ENCODE results near the gene EML6. TPM values are rescaled to one million over a fixed set of nuclear protein-coding genes. Genes with fewer than 3 reads are reported as not detected.

The EML6 gene
- total RNA-seq, 1 experiment from 2014 or later: 5.2 TPM

DNA sequence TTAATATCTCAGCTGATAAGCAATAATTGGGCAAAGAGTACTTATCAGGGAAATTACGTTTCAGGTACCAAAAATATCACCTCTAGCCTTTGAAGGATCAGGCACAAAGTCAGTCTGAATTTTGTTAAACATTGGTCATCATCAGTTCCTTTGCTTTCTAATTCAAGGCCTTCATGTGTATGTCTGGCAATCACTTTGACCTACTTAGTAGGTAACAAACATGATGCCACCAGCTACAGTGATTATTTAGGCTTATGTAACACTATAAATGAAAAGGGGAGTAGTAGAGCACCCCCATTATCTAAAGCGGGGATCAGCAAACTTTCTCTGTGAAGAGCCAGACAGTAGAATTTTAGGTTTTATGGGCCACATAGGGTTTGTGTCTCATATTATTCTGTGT, 251.7 kb downstream of the EML6 start:
- Mint-ChIP-seq H3K4me3 (ENCODE audit: unreplicated experiment) (no peak overlapping the region), H3K27ac (ENCODE audit: unreplicated experiment) (no peak overlapping the region), H3K9me3 (ENCODE audit: unreplicated experiment) (no peaks in the 10 kb centered on the region), H3K27me3 (ENCODE audit: insufficient read depth, unreplicated experiment) (no peaks in the 10 kb centered on the region), H3K36me3 (ENCODE audit: insufficient read depth, unreplicated experiment) (peaks cover 84% of the 10 kb centered on the region), H3K4me1 (ENCODE audit: low read depth, unreplicated experiment) (no peaks in the 10 kb centered on the region)
- intact Hi-C loops (cut with micrococcal nuclease; ENCODE audit: unreplicated experiment): no loop called here
- no peaks in the 10 kb centered on the region for H3K27me3 ChIP-seq (replicated peaks; ENCODE audit: control insufficient read depth, insufficient read depth, low read length)
- BruUV-seq (replicated peaks): no TSS peak
- CTCF ChIA-PET: no interaction called here
- TF ChIP-seq, protein P1, sequence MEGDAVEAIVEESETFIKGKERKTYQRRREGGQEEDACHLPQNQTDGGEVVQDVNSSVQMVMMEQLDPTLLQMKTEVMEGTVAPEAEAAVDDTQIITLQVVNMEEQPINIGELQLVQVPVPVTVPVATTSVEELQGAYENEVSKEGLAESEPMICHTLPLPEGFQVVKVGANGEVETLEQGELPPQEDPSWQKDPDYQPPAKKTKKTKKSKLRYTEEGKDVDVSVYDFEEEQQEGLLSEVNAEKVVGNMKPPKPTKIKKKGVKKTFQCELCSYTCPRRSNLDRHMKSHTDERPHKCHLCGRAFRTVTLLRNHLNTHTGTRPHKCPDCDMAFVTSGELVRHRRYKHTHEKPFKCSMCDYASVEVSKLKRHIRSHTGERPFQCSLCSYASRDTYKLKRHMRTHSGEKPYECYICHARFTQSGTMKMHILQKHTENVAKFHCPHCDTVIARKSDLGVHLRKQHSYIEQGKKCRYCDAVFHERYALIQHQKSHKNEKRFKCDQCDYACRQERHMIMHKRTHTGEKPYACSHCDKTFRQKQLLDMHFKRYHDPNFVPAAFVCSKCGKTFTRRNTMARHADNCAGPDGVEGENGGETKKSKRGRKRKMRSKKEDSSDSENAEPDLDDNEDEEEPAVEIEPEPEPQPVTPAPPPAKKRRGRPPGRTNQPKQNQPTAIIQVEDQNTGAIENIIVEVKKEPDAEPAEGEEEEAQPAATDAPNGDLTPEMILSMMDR (IDR thresholded peaks at IDR 0.05; ENCODE audit: insufficient read depth in 1 of 2, low read depth in 1 of 2, low read length in 1 of 2, severe bottlenecking in 1 of 2, unreplicated experiment in 1 of 2): no peak
- H3K4me3 ChIP-seq (ENCODE audit: low read depth, low read length): no peak overlapping the region
- H3K4me1 ChIP-seq: no peaks in the 10 kb centered on the region
- H3K9me3 ChIP-seq: no peaks in the 10 kb centered on the region
- POLR2A ChIA-PET: no interaction called here
- DNase-seq: no peak
- H3K36me3 ChIP-seq (ENCODE audit: control insufficient read depth, insufficient read depth, low read length): peaks cover 1% of the 10 kb centered on the region; the same call in 1 of the 2 replicates

DNA sequence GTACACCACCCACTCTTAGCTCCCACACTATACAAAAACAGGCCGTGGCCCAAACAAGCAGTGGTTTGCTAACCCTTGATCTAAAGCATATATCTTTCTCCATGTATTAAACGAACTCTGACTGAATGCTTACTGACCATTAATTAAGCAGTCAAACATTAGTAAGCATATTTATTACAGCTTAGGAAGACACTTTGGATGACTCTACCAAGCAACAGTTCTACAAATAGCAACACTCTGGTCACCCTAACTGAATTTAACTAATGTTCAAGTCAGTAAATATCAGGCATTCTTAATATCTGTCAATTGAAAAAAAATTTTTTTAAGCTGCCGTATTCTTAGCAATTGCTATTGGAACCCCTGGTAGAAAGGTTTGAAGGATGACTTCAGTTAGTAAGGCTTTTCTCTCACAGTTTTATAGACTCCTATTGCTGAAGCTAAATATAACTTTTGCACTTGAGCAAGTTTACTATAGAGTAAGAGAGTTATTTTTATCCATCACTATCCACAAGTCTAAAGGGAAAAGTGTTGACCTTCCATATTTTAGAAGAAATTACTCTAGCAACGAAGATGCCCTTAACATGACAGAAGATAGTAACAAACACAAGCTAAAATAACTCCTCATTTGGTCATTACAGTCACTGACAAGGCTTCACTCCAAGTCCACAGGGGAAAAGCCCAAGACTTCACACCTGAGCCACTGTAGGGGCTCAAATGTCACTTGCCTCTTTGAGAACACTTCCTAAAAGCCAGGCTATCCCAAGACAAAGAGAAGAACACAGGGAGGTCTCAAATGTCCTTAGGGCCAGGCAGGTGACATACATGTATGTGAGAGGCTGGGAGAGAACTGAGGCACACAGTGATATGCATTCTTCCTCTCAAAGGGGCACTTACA, 252.4 kb downstream of the EML6 start:
- no peaks in the 10 kb centered on the region for H3K4me1 Mint-ChIP-seq (ENCODE audit: low read depth, unreplicated experiment)
- intact Hi-C loops (cut with micrococcal nuclease; ENCODE audit: unreplicated experiment): no loop called here

DNA sequence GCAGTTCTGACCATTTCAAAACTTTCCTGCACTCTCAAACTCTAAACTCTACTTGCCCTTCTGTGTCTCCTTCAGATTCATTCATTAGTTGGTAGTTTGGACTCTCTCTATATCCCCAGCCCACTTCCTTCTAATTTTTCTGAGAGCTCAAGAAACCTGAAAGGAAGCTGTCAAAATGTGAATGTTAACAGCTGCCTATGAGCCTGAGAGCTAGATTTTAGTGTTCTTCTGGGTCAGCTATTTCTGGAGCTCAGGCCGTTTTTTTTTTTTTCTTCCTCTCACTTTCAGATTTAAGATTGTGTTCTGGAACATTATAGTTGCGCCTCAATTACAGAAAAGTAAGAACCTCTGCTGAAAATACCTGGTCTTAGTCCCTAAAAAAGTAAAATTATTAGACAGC, 253.7 kb downstream of the EML6 start:
- TF ChIP-seq, protein P1 (IDR thresholded peaks at IDR 0.05; ENCODE audit: insufficient read depth in 1 of 2, low read depth in 1 of 2, low read length in 1 of 2, severe bottlenecking in 1 of 2, unreplicated experiment in 1 of 2): no peak
- Mint-ChIP-seq H3K4me1 (ENCODE audit: low read depth, unreplicated experiment) (no peaks in the 10 kb centered on the region), H3K27me3 (ENCODE audit: insufficient read depth, unreplicated experiment) (no peaks in the 10 kb centered on the region), H3K9me3 (ENCODE audit: unreplicated experiment) (no peaks in the 10 kb centered on the region), H3K27ac (ENCODE audit: unreplicated experiment) (no peak overlapping the region), H3K4me3 (ENCODE audit: unreplicated experiment) (no peak overlapping the region), H3K36me3 (ENCODE audit: insufficient read depth, unreplicated experiment) (peaks cover 64% of the 10 kb centered on the region)
- POLR2A ChIA-PET: no interaction called here
- H3K36me3 ChIP-seq (ENCODE audit: control insufficient read depth, insufficient read depth, low read length): no peaks in the 10 kb centered on the region
- no peak overlapping the region for H3K4me3 ChIP-seq (ENCODE audit: low read depth, low read length)
- intact Hi-C loops (cut with micrococcal nuclease; ENCODE audit: unreplicated experiment): no loop called here
- no peaks in the 10 kb centered on the region for H3K4me1 ChIP-seq
- no peaks in the 10 kb centered on the region for H3K27me3 ChIP-seq (replicated peaks; ENCODE audit: control insufficient read depth, insufficient read depth, low read length)
- DNase-seq: no peak
- H3K9me3 ChIP-seq: no peaks in the 10 kb centered on the region
- CTCF ChIA-PET: interaction anchor here (0.7 kb wide), 1 partner anchor 544 kb away, joined by 3 read pairs; no protein-coding TSS in a partner anchor
- no TSS peak for BruUV-seq (replicated peaks)

More for the DNA sequence above, 252.4 kb downstream of the EML6 start:
- no peaks in the 10 kb centered on the region for H3K9me3 ChIP-seq
- no peaks in the 10 kb centered on the region for H3K27me3 ChIP-seq (replicated peaks; ENCODE audit: control insufficient read depth, insufficient read depth, low read length)
- H3K4me3 ChIP-seq (ENCODE audit: low read depth, low read length): no peak overlapping the region
- Mint-ChIP-seq H3K9me3 (ENCODE audit: unreplicated experiment) (no peaks in the 10 kb centered on the region), H3K4me3 (ENCODE audit: unreplicated experiment) (no peak overlapping the region), H3K27ac (ENCODE audit: unreplicated experiment) (no peak overlapping the region), H3K36me3 (ENCODE audit: insufficient read depth, unreplicated experiment) (peaks cover 77% of the 10 kb centered on the region), H3K27me3 (ENCODE audit: insufficient read depth, unreplicated experiment) (no peaks in the 10 kb centered on the region)
- TF ChIP-seq, protein P1 (IDR thresholded peaks at IDR 0.05; ENCODE audit: insufficient read depth in 1 of 2, low read depth in 1 of 2, low read length in 1 of 2, severe bottlenecking in 1 of 2, unreplicated experiment in 1 of 2): no peak
- no peak for DNase-seq
- POLR2A ChIA-PET: no interaction called here
- no TSS peak for BruUV-seq (replicated peaks)
- H3K4me1 ChIP-seq: no peaks in the 10 kb centered on the region
- H3K36me3 ChIP-seq (ENCODE audit: control insufficient read depth, insufficient read depth, low read length): peaks cover 1% of the 10 kb centered on the region; the same call in 1 of the 2 replicates
- CTCF ChIA-PET: no interaction called here

All from Caco-2 (cell line).